A549 (cell line): Measurements from ENCODE around the gene DACT2. TPM values are rescaled to one million over a fixed set of nuclear protein-coding genes. Genes with fewer than 3 reads are reported as not detected.

Experiments
- ATAC-seq, 2 experiments: fragments of 200-7000 bp in 1 of 2; fragments of >200 bp in 1 of 2; cut with Nextera tagmentation in 1 of 2; cut with Tn5 transposase in 1 of 2; 3 replicates each; pipeline versions ENCODE4 v1.8.0 to v1.9.1; 2018 to 2020; ENCODE audit warnings: mild to moderate bottlenecking in 1 of 2, moderate library complexity in 1 of 2
- CTCF ChIA-PET: fragments of 300-600 bp; sonication (Branson Sonifier 250); formaldehyde crosslinking; extraction: SDS; loops from one replicate; lab custom pipeline; 2021; ENCODE audit warnings: antibody characterized with exemption, inconsistent platforms; lab: Yijun Ruan, JAX
- POLR2A ChIA-PET: fragments of 350-600 bp; formaldehyde crosslinking; extraction: SDS; loops from one replicate; lab custom pipeline; 2021; ENCODE audit warnings: antibody characterized with exemption, inconsistent platforms; lab: Yijun Ruan, JAX
- DNase-seq, 2 experiments: peaks; one replicate each; pipeline versions ENCODE4 v3.0.0 to v3.0.0-alpha.2; 2011 to 2016; ENCODE audit warnings: low read depth in 1 of 2, low spot score in 1 of 2
- FAIRE-seq: peaks from 2 replicates; lab custom pipeline; 2011; peaks lifted over from hg19 to GRCh38; lab: Jason Lieb, UNC
- H3K27ac ChIP-seq, 2 experiments: fragments of >200 bp; sonication (Bioruptor Twin); formaldehyde crosslinking; 3 replicates each; pipeline ENCODE4 v1.5.1; 2016 to 2017
- H3K4me1 ChIP-seq: fragments of >200 bp; sonication (Bioruptor Twin); formaldehyde crosslinking; 3 replicates; pipeline ENCODE4 v1.6.1; 2016
- H3K4me2 ChIP-seq: fragments of >200 bp; sonication (Bioruptor Twin); formaldehyde crosslinking; 3 replicates; pipeline ENCODE4 v1.6.1; 2016
- H3K4me3 ChIP-seq: fragments of >200 bp; sonication (Bioruptor Twin); formaldehyde crosslinking; 3 replicates; pipeline ENCODE4 v1.5.1; 2016
- H3K9me3 ChIP-seq: fragments of >200 bp; sonication (Bioruptor Twin); formaldehyde crosslinking; 3 replicates; pipeline ENCODE4 v1.6.1; 2016
- CBX2 ChIP-seq: fragments of 200-600 bp; sonication (generic); IDR thresholded peaks from 2 replicates; pipeline ENCODE4 v1.6.1; 2016; ENCODE audit warnings: low read depth, mild to moderate bottlenecking, borderline replicate concordance
- CBX8 ChIP-seq: fragments of 200-600 bp; sonication (generic); IDR thresholded peaks from 2 replicates; pipeline ENCODE4 v1.6.1; 2016
- CHD4 ChIP-seq: fragments of 200-600 bp; sonication (generic); IDR thresholded peaks from 2 replicates; pipeline ENCODE4 v1.6.1; 2016; ENCODE audit warnings: antibody characterized with exemption, mild to moderate bottlenecking, borderline replicate concordance
- CTCF ChIP-seq: fragments of >200 bp; sonication (Bioruptor Twin); formaldehyde crosslinking; IDR thresholded peaks from 3 replicates; pipeline ENCODE4 v1.5.1; 2016
- EHF ChIP-seq: fragments of 250-450 bp; sonication (Bioruptor Pico); IDR thresholded peaks from 2 replicates; pipeline ENCODE4 v1.5.0; 2020; ENCODE audit warnings: mild to moderate bottlenecking
- EHMT2 ChIP-seq: fragments of 200-600 bp; sonication (generic); IDR thresholded peaks from 2 replicates; pipeline ENCODE4 v1.6.1; 2016; ENCODE audit warnings: antibody characterized with exemption, low read depth, mild to moderate bottlenecking, moderate library complexity
- ELK1 ChIP-seq: fragments of 150-350 bp; IDR thresholded peaks from 2 replicates; pipeline ENCODE4 v1.6.1; 2014; ENCODE audit warnings: low read depth, mild to moderate bottlenecking, low read length
- EP300 ChIP-seq, 2 experiments: fragments of >200 bp; sonication (Bioruptor Twin); formaldehyde crosslinking; IDR thresholded peaks; 2 replicates in 1 of 2; 3 replicates in 1 of 2; pipeline ENCODE4 v1.6.1; 2016 to 2017
- FOSB ChIP-seq: fragments of 250-450 bp; sonication (Bioruptor Pico); IDR thresholded peaks from 2 replicates; pipeline ENCODE4 v1.5.0; 2020; ENCODE audit warnings: mild to moderate bottlenecking, moderate library complexity
- HDAC2 ChIP-seq: fragments of 200-600 bp; sonication (generic); IDR thresholded peaks from 2 replicates; pipeline ENCODE4 v1.6.1; 2016
- JUN ChIP-seq, 2 experiments: fragments of >200 bp; sonication (Bioruptor Twin); formaldehyde crosslinking; IDR thresholded peaks; 2 replicates in 1 of 2; 3 replicates in 1 of 2; pipeline ENCODE4 v1.6.1; 2016 to 2017
- KDM5A ChIP-seq: fragments of 200-600 bp; sonication (generic); IDR thresholded peaks from 2 replicates; pipeline ENCODE4 v1.6.1; 2016; ENCODE audit warnings: antibody characterized with exemption, mild to moderate bottlenecking
- MAX ChIP-seq: IDR thresholded peaks from 2 replicates; pipeline ENCODE4 v1.6.1; 2012
- MYC ChIP-seq: IDR thresholded peaks from 2 replicates; pipeline ENCODE4 v1.6.1; 2012; ENCODE audit warnings: mild to moderate bottlenecking, inconsistent platforms, low read length, improper control_type of control experiment, borderline replicate concordance
- PBX3 ChIP-seq: IDR thresholded peaks from 2 replicates; pipeline ENCODE4 v1.6.1; 2012
- POLR2AphosphoS2 ChIP-seq: conservative IDR thresholded peaks from 2 replicates; pipeline ENCODE4 v1.6.1; 2012; ENCODE audit warnings: low read length, improper control_type of control experiment, inconsistent platforms
- RARB ChIP-seq: fragments of 250-450 bp; sonication (Bioruptor Pico); IDR thresholded peaks from 2 replicates; pipeline ENCODE4 v1.8.0; 2021; ENCODE audit warnings: mild to moderate bottlenecking, moderate library complexity
- REST ChIP-seq: fragments of 200-600 bp; sonication (generic); IDR thresholded peaks from 2 replicates; pipeline ENCODE4 v1.6.1; 2016; ENCODE audit warnings: antibody characterized with exemption, mild to moderate bottlenecking, moderate library complexity
- SMC3 ChIP-seq: fragments of >200 bp; sonication (Bioruptor Twin); formaldehyde crosslinking; IDR thresholded peaks from 3 replicates; pipeline ENCODE4 v1.6.1; 2018; ENCODE audit warnings: inconsistent platforms
- SREBF2 ChIP-seq: fragments of 450-650 bp; IDR thresholded peaks from 2 replicates; pipeline ENCODE4 v1.6.1; 2014; ENCODE audit warnings: mild to moderate bottlenecking, moderate library complexity
- ZC3H11A ChIP-seq: fragments of 450-650 bp; IDR thresholded peaks from 2 replicates; pipeline ENCODE4 v1.6.1; 2014; ENCODE audit warnings: antibody characterized with exemption, mild to moderate bottlenecking
- ZFP36 ChIP-seq: fragments of 450-650 bp; IDR thresholded peaks from 2 replicates; pipeline ENCODE4 v1.6.1; 2014; ENCODE audit warnings: borderline replicate concordance; ENCODE audit not compliant: partially characterized antibody
- ZSCAN20 ChIP-seq: fragments of 250-450 bp; sonication (Bioruptor Pico); IDR thresholded peaks from 2 replicates; pipeline ENCODE4 v1.8.0; 2022; ENCODE audit warnings: mild to moderate bottlenecking, moderate library complexity
- WGBS: methylation state at CpG from one replicate; pipeline ENCODE4 v1.1.6; 2017; ENCODE audit errors: missing lambda C conversion rate; 5-methylcytosine and 5-hydroxymethylcytosine counted together
- polyA plus RNA-seq, 4 experiments: library from polyadenylated mRNA; depleted of rRNA in 3 of 4; stranded (reverse); fragments of >200 nt; fragmentation: RNase III in 1 of 4; extraction: RNeasy Plus Mini Kit Qiagen cat#74134 plus additional on column Dnase treatment in 1 of 4; gene quantifications; 2 replicates in 3 of 4; 3 replicates in 1 of 4; pipeline ENCODE4 v1.2.3, GENCODE V29; 2011 to 2017

Gene DACT2
- polyA plus RNA-seq, 2 of the 4 experiments (the other 2 are of a cell fraction): 0.63 to 1.5 TPM

- TF ChIP-seq SMC3 (no peak), CBX8 (no peak), ZC3H11A (no peak), FOSB (CRISPR knock-in tag) (no peak), RARB (CRISPR knock-in tag) (no peak), KDM5A (no peak), POLR2AphosphoS2 (no peak)
Observed at GRCh38 chr6:168311410-168312124, 8.0 kb downstream of the DACT2 start (continued).

GRCh38 chr6:168310945-168311344, 8.6 kb downstream of the DACT2 start:
- ChIA-PET POLR2A (no interaction called here), CTCF (no interaction called here)
- 89% methylated on average over 7 of the region's 10 CpGs for WGBS
- no peak for TF ChIP-seq MAX
- TF ChIP-seq RARB (CRISPR knock-in tag): no peak
- TF ChIP-seq CBX2: no peak
- no peak for TF ChIP-seq ZFP36
- TF ChIP-seq ZC3H11A: no peak
- no peak for TF ChIP-seq HDAC2
- TF ChIP-seq CHD4: no peak
- TF ChIP-seq SREBF2: no peak
- no peak for TF ChIP-seq ZSCAN20 (CRISPR knock-in tag)
- TF ChIP-seq EHF: no peak
- TF ChIP-seq EHMT2: no peak
- no peak for TF ChIP-seq JUN (IDR thresholded peaks at IDR 0.05)
- no peak for TF ChIP-seq PBX3
- no peak for TF ChIP-seq MYC
- no peak for TF ChIP-seq REST
- no peak for TF ChIP-seq CTCF
- TF ChIP-seq ELK1: no peak
- no peak for TF ChIP-seq EP300 (IDR thresholded peaks at IDR 0.05)
- no peak for DNase-seq
- H3K27ac ChIP-seq: no peak overlapping the region
- FAIRE-seq: no peak
- ATAC-seq: no peak
- H3K4me2 ChIP-seq: no peak overlapping the region
- H3K4me3 ChIP-seq: no peak overlapping the region
- H3K4me1 ChIP-seq: 0 out of 3 replicates have a peak, but pooled peaks cover 4% of the 10 kb centered on the region
- no peaks in the 10 kb centered on the region for H3K9me3 ChIP-seq
